ENCODE measurements around the gene AGK.

Gene AGK

GRCh38 chr7:141665208-141666035 is 114.2 kb downstream of the AGK start:
- Histone ChIP-seq H3K4me3 (ENCODE audit: low read length) (no peak overlapping the region), H3K79me2 (ENCODE audit: low read length) (no peaks in the 10 kb centered on the region), H3K36me3 (replicated peaks; ENCODE audit: low read depth, low read length) (peaks cover 30% of the 10 kb centered on the region), H3K4me1 (ENCODE audit: low read length) (peaks cover 15% of the 10 kb centered on the region), H3K9me3 (ENCODE audit: insufficient read depth, low read length) (no peaks in the 10 kb centered on the region), H3K4me2 (ENCODE audit: low read length) (no peak overlapping the region), H3K9ac (ENCODE audit: low read length) (no peak overlapping the region), H2AFZ (ENCODE audit: low read depth, low read length) (no peak overlapping the region), H3K27ac (ENCODE audit: low read length) (no peak overlapping the region), H4K20me1 (ENCODE audit: insufficient read depth, low read length) (no peaks in the 10 kb centered on the region), H3K27me3 (ENCODE audit: low read depth, low read length) (no peaks in the 10 kb centered on the region)
- no peak for TF ChIP-seq CTCF (IDR thresholded peaks at IDR 0.05; ENCODE audit: low read depth, low read length)
- TF ChIP-seq EZH2phosphoT487 (IDR thresholded peaks at IDR 0.05; ENCODE audit: low read depth): no peak

GRCh38 chr7:141666071-141666470 is 114.9 kb downstream of the AGK start:
- Histone ChIP-seq H3K4me3 (ENCODE audit: low read length) (no peak overlapping the region), H3K4me2 (ENCODE audit: low read length) (no peak overlapping the region), H3K27me3 (ENCODE audit: low read depth, low read length) (no peaks in the 10 kb centered on the region), H3K36me3 (replicated peaks; ENCODE audit: low read depth, low read length) (peaks cover 31% of the 10 kb centered on the region), H2AFZ (ENCODE audit: low read depth, low read length) (no peak overlapping the region), H3K9me3 (ENCODE audit: insufficient read depth, low read length) (no peaks in the 10 kb centered on the region), H3K4me1 (ENCODE audit: low read length) (peaks cover 15% of the 10 kb centered on the region), H4K20me1 (ENCODE audit: insufficient read depth, low read length) (no peaks in the 10 kb centered on the region), H3K79me2 (ENCODE audit: low read length) (no peaks in the 10 kb centered on the region), H3K9ac (ENCODE audit: low read length) (no peak overlapping the region), H3K27ac (ENCODE audit: low read length) (no peak overlapping the region)
- no peak for TF ChIP-seq CTCF (IDR thresholded peaks at IDR 0.05; ENCODE audit: low read depth, low read length)
- TF ChIP-seq EZH2phosphoT487 (IDR thresholded peaks at IDR 0.05; ENCODE audit: low read depth): no peak

GRCh38 chr7:141668853-141669252 is 117.6 kb downstream of the AGK start:
- H3K27ac ChIP-seq (ENCODE audit: low read length): no peak overlapping the region
- H3K27me3 ChIP-seq (ENCODE audit: low read depth, low read length): no peaks in the 10 kb centered on the region
- no peak overlapping the region for H3K4me3 ChIP-seq (ENCODE audit: low read length)
- peaks cover 33% of the 10 kb centered on the region for H3K36me3 ChIP-seq (replicated peaks; ENCODE audit: low read depth, low read length)
- TF ChIP-seq EZH2phosphoT487 (IDR thresholded peaks at IDR 0.05; ENCODE audit: low read depth): no peak
- no peak for TF ChIP-seq CTCF (IDR thresholded peaks at IDR 0.05; ENCODE audit: low read depth, low read length)
- no peaks in the 10 kb centered on the region; the same call in 1 of the 2 replicates for H3K4me1 ChIP-seq (ENCODE audit: low read length)
- no peaks in the 10 kb centered on the region for H3K79me2 ChIP-seq (ENCODE audit: low read length)
- H2AFZ ChIP-seq (ENCODE audit: low read depth, low read length): no peak overlapping the region
- H3K9me3 ChIP-seq (ENCODE audit: insufficient read depth, low read length): no peaks in the 10 kb centered on the region
- H3K9ac ChIP-seq (ENCODE audit: low read length): no peak overlapping the region
- H4K20me1 ChIP-seq (ENCODE audit: insufficient read depth, low read length): no peaks in the 10 kb centered on the region
- no peak overlapping the region for H3K4me2 ChIP-seq (ENCODE audit: low read length)

GRCh38 chr7:141671705-141672496 is 120.7 kb downstream of the AGK start:
- H3K4me1 ChIP-seq (ENCODE audit: low read length): no peaks in the 10 kb centered on the region
- H3K79me2 ChIP-seq (ENCODE audit: low read length): no peaks in the 10 kb centered on the region
- H4K20me1 ChIP-seq (ENCODE audit: insufficient read depth, low read length): no peaks in the 10 kb centered on the region
- H2AFZ ChIP-seq (ENCODE audit: low read depth, low read length): no peak overlapping the region
- H3K36me3 ChIP-seq (replicated peaks; ENCODE audit: low read depth, low read length): peaks cover 28% of the 10 kb centered on the region
- TF ChIP-seq EZH2phosphoT487 (IDR thresholded peaks at IDR 0.05; ENCODE audit: low read depth) (no peak), CTCF (IDR thresholded peaks at IDR 0.05; ENCODE audit: low read depth, low read length) (no peak)
- H3K9ac ChIP-seq (ENCODE audit: low read length): no peak overlapping the region
- no peak overlapping the region for H3K27ac ChIP-seq (ENCODE audit: low read length)
- no peak overlapping the region for H3K4me2 ChIP-seq (ENCODE audit: low read length)
- H3K4me3 ChIP-seq (ENCODE audit: low read length): no peak overlapping the region
- no peaks in the 10 kb centered on the region for H3K9me3 ChIP-seq (ENCODE audit: insufficient read depth, low read length)
- H3K27me3 ChIP-seq (ENCODE audit: low read depth, low read length): no peaks in the 10 kb centered on the region

All from OCI-LY3 (cell line).